HG03442 (cell line): Measurements from ENCODE around the gene GPATCH2.
A peak's percentile ranks its signal among the peaks of the same experiment; 100 is the strongest.
"Not testable (repeated sequence)": the region's sequence is repeated elsewhere in the genome, so short reads cannot be mapped to it uniquely, and the experiment has no call there.

ENCODE experiments used
- ATAC-seq: cut with Tn5 transposase; IDR thresholded peaks from one replicate; pipeline ENCODE4 v1.9.1; 2021; ENCODE audit warnings: mild to moderate bottlenecking, moderate library complexity; ENCODE audit not compliant: unreplicated experiment

The GPATCH2 gene

GRCh38 chr1:217526636-217527035, 104.3 kb downstream of the GPATCH2 start:
- no peak for ATAC-seq

- ATAC-seq: no peak
Measured at GRCh38 chr1:217525773-217526490, 105.0 kb downstream of the GPATCH2 start.

- ATAC-seq: no peak
Measured at GRCh38 chr1:217524787-217525520, 105.9 kb downstream of the GPATCH2 start.

GRCh38 chr1:217523921-217524320, 107.0 kb downstream of the GPATCH2 start:
- ATAC-seq: not testable (repeated sequence)

- no peak for ATAC-seq
Measured at GRCh38 chr1:217522277-217522676, 108.6 kb downstream of the GPATCH2 start.

GRCh38 chr1:217521317-217521716, 109.6 kb downstream of the GPATCH2 start:
- ATAC-seq: no peak

- ATAC-seq: no peak
Measured at GRCh38 chr1:217506878-217507277, 124.0 kb downstream of the GPATCH2 start.

- no peak for ATAC-seq
Measured at GRCh38 chr1:217498209-217498608, 132.7 kb downstream of the GPATCH2 start.

- ATAC-seq: peak; percentile 95
Measured at GRCh38 chr1:217495249-217495648, 135.6 kb downstream of the GPATCH2 start.

- ATAC-seq: peak; percentile 74
Measured at GRCh38 chr1:217494767-217495166, 136.1 kb downstream of the GPATCH2 start.

GRCh38 chr1:217493290-217493689, 137.6 kb downstream of the GPATCH2 start:
- ATAC-seq: no peak

GRCh38 chr1:217484871-217485270, 146.0 kb downstream of the GPATCH2 start:
- ATAC-seq: no peak

GRCh38 chr1:217482356-217483102, 148.4 kb downstream of the GPATCH2 start:
- ATAC-seq: peak; percentile 99

- ATAC-seq: no peak
Measured at GRCh38 chr1:217478450-217478849, 152.4 kb downstream of the GPATCH2 start.

GRCh38 chr1:217472915-217473314, 158.0 kb downstream of the GPATCH2 start:
- ATAC-seq: no peak

GRCh38 chr1:217471403-217471802, 159.5 kb downstream of the GPATCH2 start:
- no peak for ATAC-seq

GRCh38 chr1:217469983-217470382, 160.9 kb downstream of the GPATCH2 start:
- ATAC-seq: no peak

GRCh38 chr1:217465102-217465501, 165.8 kb downstream of the GPATCH2 start:
- ATAC-seq: no peak

GRCh38 chr1:217462666-217463065, 168.2 kb downstream of the GPATCH2 start:
- ATAC-seq: no peak

GRCh38 chr1:217462159-217462558, 168.7 kb downstream of the GPATCH2 start:
- no peak for ATAC-seq

GRCh38 chr1:217457016-217457415, 173.9 kb downstream of the GPATCH2 start:
- no peak for ATAC-seq

GRCh38 chr1:217456261-217456660, 174.6 kb downstream of the GPATCH2 start:
- no peak for ATAC-seq
